K562 (cell line): ENCODE results near the gene POP5. TPM values are rescaled to one million over a fixed set of nuclear protein-coding genes. Genes with fewer than 3 reads are reported as not detected.

ENCODE experiments used
- ATAC-seq: fragments of 200-7000 bp; cut with Tn5 transposase; 3 replicates; pipeline ENCODE4 v1.9.1; 2020; ENCODE audit warnings: moderate library complexity
- BruUV-seq: library from RNA; stranded (reverse); fragments of 400-500 nt; replicated peaks from 2 replicates; lab custom pipeline; 2021; lab: Mats Ljungman, UMichigan
- CTCF ChIA-PET: fragments of 300-600 bp; formaldehyde crosslinking; extraction: SDS; loops from one replicate; lab custom pipeline; 2021; ENCODE audit warnings: low intra/inter-chr PET ratio; lab: Yijun Ruan, JAX
- POLR2A ChIA-PET: fragments of 300-600, 350-650 bp; sonication (Branson Sonifier 250); formaldehyde crosslinking; extraction: SDS; loops from one replicate; lab custom pipeline; 2021; ENCODE audit warnings: antibody characterized with exemption, inconsistent platforms; lab: Yijun Ruan, JAX
- DNase-seq, 4 experiments: peaks; one replicate each; pipeline versions ENCODE4 v3.0.0 to v3.0.0-alpha.2; 2011 to 2018; ENCODE audit warnings: low spot score in 3 of 4, mixed read lengths in 3 of 4; ENCODE audit errors: extremely low read depth in 1 of 4
- FAIRE-seq: peaks from 2 replicates; lab custom pipeline; 2011; peaks lifted over from hg19 to GRCh38; lab: Jason Lieb, UNC
- H2AFZ ChIP-seq: 2 replicates; pipeline ENCODE4 v1.6.0; 2011; ENCODE audit warnings: low read depth, low read length, control low read depth, inconsistent platforms
- H3K27ac ChIP-seq: fragments of 200-600 bp; 3 replicates; pipeline ENCODE4 v1.8.0; 2011; ENCODE audit warnings: low read depth, mild to moderate bottlenecking, control low read depth, inconsistent platforms, low read length, moderate library complexity, mixed read lengths; ENCODE audit errors: extremely low read depth
- H3K27me3 ChIP-seq, 2 experiments: fragments of 300-600 bp in 1 of 2; 2 replicates in 1 of 2; 3 replicates in 1 of 2; pipeline versions ENCODE4 v1.6.0 to v1.8.0; 2011; ENCODE audit warnings: inconsistent platforms in 2 of 2, low read length in 2 of 2, mild to moderate bottlenecking in 1 of 2, mixed read lengths in 1 of 2, moderate library complexity in 1 of 2; ENCODE audit not compliant: control insufficient read depth in 2 of 2, insufficient read depth in 2 of 2
- H3K36me3 ChIP-seq: fragments of 300-600 bp; 3 replicates; pipeline ENCODE4 v1.8.0; 2011; ENCODE audit warnings: mild to moderate bottlenecking, low read length, inconsistent platforms; ENCODE audit not compliant: control insufficient read depth, insufficient read depth
- H3K4me1 ChIP-seq, 2 experiments: fragments of 200-600 bp in 1 of 2; replicated peaks in 1 of 2; 2 replicates in 1 of 2; 3 replicates in 1 of 2; pipeline versions ENCODE4 v1.5.1 to v1.8.0; 2011; ENCODE audit warnings: inconsistent platforms in 2 of 2, low read length in 2 of 2, mild to moderate bottlenecking in 1 of 2, mixed read lengths in 1 of 2, moderate library complexity in 1 of 2; ENCODE audit not compliant: control insufficient read depth in 2 of 2, insufficient read depth in 2 of 2
- H3K4me2 ChIP-seq: 2 replicates; pipeline ENCODE4 v1.6.1; 2011; ENCODE audit warnings: low read length, control low read depth, inconsistent platforms, mixed read lengths; ENCODE audit not compliant: insufficient read depth
- H3K4me3 ChIP-seq: fragments of 200-600 bp; sonication (generic), shearing (Covaris generic); 2 replicates; pipeline ENCODE4 v1.5.1; 2016; ENCODE audit warnings: control low read depth, inconsistent platforms
- H3K79me2 ChIP-seq: fragments of 200-600 bp; 3 replicates; pipeline ENCODE4 v1.8.0; 2011; ENCODE audit warnings: low read length, inconsistent platforms; ENCODE audit not compliant: control insufficient read depth, insufficient read depth
- H3K9ac ChIP-seq, 2 experiments: 2 replicates each; pipeline versions ENCODE4 v1.6.0 to v1.6.1; 2011; ENCODE audit warnings: low read depth in 2 of 2, low read length in 2 of 2, control low read depth in 1 of 2, inconsistent platforms in 1 of 2, mild to moderate bottlenecking in 1 of 2, mixed read lengths in 1 of 2; ENCODE audit not compliant: insufficient read depth in 1 of 2
- H3K9me1 ChIP-seq: one replicate; pipeline ENCODE4 v1.6.0; 2011; ENCODE audit warnings: inconsistent platforms, mild to moderate bottlenecking, low read length, moderate library complexity; ENCODE audit not compliant: control insufficient read depth, insufficient read depth
- H3K9me3 ChIP-seq: replicated peaks from 2 replicates; pipeline ENCODE4 v1.5.1; 2011; ENCODE audit warnings: low read depth, low read length, inconsistent platforms; ENCODE audit not compliant: control insufficient read depth, insufficient read depth
- H4K20me1 ChIP-seq: replicated peaks from 2 replicates; pipeline ENCODE4 v1.6.1; 2011; ENCODE audit warnings: low read length, inconsistent platforms, mixed read lengths; ENCODE audit not compliant: control insufficient read depth, insufficient read depth
- JUNB ChIP-seq: fragments of 450-650 bp; formaldehyde crosslinking; conservative IDR thresholded peaks from 2 replicates; pipeline ENCODE4 v1.4.0; 2020; ENCODE audit warnings: mild to moderate bottlenecking
- PTTG1 ChIP-seq: fragments of 450-650 bp; IDR thresholded peaks from 2 replicates; pipeline ENCODE4 v1.6.1; 2016; ENCODE audit warnings: low read depth, mild to moderate bottlenecking, missing genetic modification characterization, missing compliant biosample characterization
- RNF2 ChIP-seq: sonication (generic); IDR thresholded peaks from 2 replicates; pipeline ENCODE4 v1.6.1; 2016
- STAG1 ChIP-seq: sonication (generic); formaldehyde crosslinking; IDR thresholded peaks from 2 replicates; pipeline ENCODE4 v1.5.0; 2020; ENCODE audit warnings: missing genetic modification reagents, borderline replicate concordance
- THAP12 ChIP-seq: fragments of 250-450 bp; sonication (Bioruptor Pico); IDR thresholded peaks from 2 replicates; pipeline ENCODE4 v1.9.0; 2021; ENCODE audit warnings: mild to moderate bottlenecking, inconsistent platforms
- ZNF785 ChIP-seq: fragments of 250-450 bp; sonication (Bioruptor Pico); IDR thresholded peaks from 2 replicates; pipeline ENCODE4 v1.4.0; 2020; ENCODE audit warnings: mild to moderate bottlenecking
- WGBS: fragments of 100-300 bp; shearing (Covaris generic); methylation state at CpG from one replicate; pipeline ENCODE4 v1.1.6; 2016; ENCODE audit warnings: low coverage, mixed read lengths; ENCODE audit not compliant: insufficient coverage; ENCODE audit errors: missing lambda C conversion rate; 5-methylcytosine and 5-hydroxymethylcytosine counted together
- in situ Hi-C: fragments of 300-500 bp; cut with MboI; formaldehyde crosslinking; loops from 4 replicates; pipeline ENCODE4 v1.15.0; 2018; ENCODE audit warnings: inconsistent platforms, mixed read lengths
- intact Hi-C: fragments of 100-400 bp; cut with micrococcal nuclease; formaldehyde crosslinking; loops from 2 replicates; pipeline ENCODE4 v1.14.2; 2022
- polyA plus RNA-seq, 8 experiments: library from polyadenylated mRNA; depleted of rRNA in 4 of 8; stranded (reverse) in 5 of 8; unstranded in 3 of 8; fragments of >200 nt; fragmentation: Nextera tagmentation in 2 of 8; fragmentation: Illumina TruSeq in 1 of 8; extraction: Ambion mirVana in 2 of 8; extraction: Trizol in 1 of 8; gene quantifications; 2 replicates each; pipeline versions ENCODE4 v1.2.1 to v1.2.3, GENCODE V29; 2011 to 2014; ENCODE audit warnings: inconsistent platforms in 1 of 8, missing spikeins in 1 of 8
- total RNA-seq, 7 experiments: library from RNA; depleted of rRNA in 6 of 7; stranded (reverse); fragments of >200 nt in 6 of 7; fragmentation: Illumina TruSeq in 2 of 7; extraction: Trizol in 2 of 7; gene quantifications; 2 replicates each; pipeline versions ENCODE4 v1.2.1 to v1.2.3, GENCODE V29; 2011 to 2021; ENCODE audit warnings: low replicate concordance in 1 of 7
- TF ChIP-seq, protein P1 (sequence below), 2 experiments: IDR thresholded peaks; 2 replicates each; pipeline ENCODE4 v1.6.1; 2012; ENCODE audit warnings: improper control_type of control experiment in 2 of 2, low read depth in 2 of 2, low read length in 2 of 2, borderline replicate concordance in 1 of 2
- TF ChIP-seq, protein P2 (sequence below): fragments of 450-650 bp; IDR thresholded peaks from 2 replicates; pipeline ENCODE4 v1.6.1; 2018; ENCODE audit not compliant: partially characterized antibody
- TF ChIP-seq, protein P3 (sequence below), 2 experiments: fragments of 450-650 bp in 1 of 2; sonication (generic) in 1 of 2; formaldehyde crosslinking in 1 of 2; IDR thresholded peaks in 1 of 2; conservative IDR thresholded peaks in 1 of 2; 2 replicates each; pipeline versions ENCODE4 v1.6.1 to v1.8.1; 2016 to 2023; ENCODE audit warnings: mild to moderate bottlenecking in 2 of 2, moderate library complexity in 2 of 2, inconsistent platforms in 1 of 2, missing genetic modification reagents in 1 of 2

Gene POP5
- total and polyA plus RNA-seq, 9 of the 15 experiments (the other 6 are each of a cell fraction or from before 2014, with no cell fraction given): 57.5 to 253 (median 73.8) TPM

GRCh38 chr12:120534703-120535655 is 46.2 kb downstream of the POP5 start:
- in situ Hi-C loops: no loop called here
- Histone ChIP-seq H3K79me2 (peaks cover 57% of the 10 kb centered on the region), H3K36me3 (peaks cover 38% of the 10 kb centered on the region), H3K27ac (peak overlapping the region; percentile 90), H2AFZ (peak overlapping the region; percentile 99), H4K20me1 (peaks cover 48% of the 10 kb centered on the region), H3K27me3 (no peaks in the 10 kb centered on the region), H3K9me3 (no peaks in the 10 kb centered on the region), H3K9me1 (no peaks in the 10 kb centered on the region), H3K9ac (peak overlapping the region; percentile 91 to 96), H3K4me1 (peaks cover 27 to 38% of the 10 kb centered on the region in 2 experiments), H3K4me2 (peak overlapping the region; percentile 98), H3K4me3 (peak overlapping the region; percentile 99)
- DNase-seq (peak; percentile 62 to 81 (median 71)), FAIRE-seq (peak; percentile 94), ATAC-seq (peak; percentile 86)
- intact Hi-C loops: no loop called here
- CTCF ChIA-PET: interaction anchor here (0.7 kb wide), 1 partner anchor 1238 kb away, joined by 4 read pairs; no protein-coding TSS in a partner anchor
- POLR2A ChIA-PET: interaction anchor here (0.9 to 1.6 kb wide), 8 partner anchors 9 to 244 kb away, joined by 3 to 5 read pairs (median 4); partner anchors contain the start of genes DYNLL1 and POP5
- BruUV-seq: no TSS peak
- 3% methylated on average over 33 of the region's 52 CpGs for WGBS
- TF ChIP-seq STAG1 (no peak), THAP12 (CRISPR knock-in tag) (no peak), RNF2 (peak; percentile 42; the same call in 1 of the 2 replicates), JUNB (CRISPR knock-in tag) (no peak), ZNF785 (CRISPR knock-in tag) (no peak), PTTG1 (tag) (no peak)
- TF ChIP-seq, protein P1, sequence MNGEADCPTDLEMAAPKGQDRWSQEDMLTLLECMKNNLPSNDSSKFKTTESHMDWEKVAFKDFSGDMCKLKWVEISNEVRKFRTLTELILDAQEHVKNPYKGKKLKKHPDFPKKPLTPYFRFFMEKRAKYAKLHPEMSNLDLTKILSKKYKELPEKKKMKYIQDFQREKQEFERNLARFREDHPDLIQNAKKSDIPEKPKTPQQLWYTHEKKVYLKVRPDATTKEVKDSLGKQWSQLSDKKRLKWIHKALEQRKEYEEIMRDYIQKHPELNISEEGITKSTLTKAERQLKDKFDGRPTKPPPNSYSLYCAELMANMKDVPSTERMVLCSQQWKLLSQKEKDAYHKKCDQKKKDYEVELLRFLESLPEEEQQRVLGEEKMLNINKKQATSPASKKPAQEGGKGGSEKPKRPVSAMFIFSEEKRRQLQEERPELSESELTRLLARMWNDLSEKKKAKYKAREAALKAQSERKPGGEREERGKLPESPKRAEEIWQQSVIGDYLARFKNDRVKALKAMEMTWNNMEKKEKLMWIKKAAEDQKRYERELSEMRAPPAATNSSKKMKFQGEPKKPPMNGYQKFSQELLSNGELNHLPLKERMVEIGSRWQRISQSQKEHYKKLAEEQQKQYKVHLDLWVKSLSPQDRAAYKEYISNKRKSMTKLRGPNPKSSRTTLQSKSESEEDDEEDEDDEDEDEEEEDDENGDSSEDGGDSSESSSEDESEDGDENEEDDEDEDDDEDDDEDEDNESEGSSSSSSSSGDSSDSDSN (IDR thresholded peaks at IDR 0.05; ENCODE audit: borderline replicate concordance in 1 of 2, low read depth in 2 of 2, low read length in 2 of 2): peak in 1 of 2 experiments; percentile 59; a peak in 1 of 4 replicates
- TF ChIP-seq, protein P2, sequence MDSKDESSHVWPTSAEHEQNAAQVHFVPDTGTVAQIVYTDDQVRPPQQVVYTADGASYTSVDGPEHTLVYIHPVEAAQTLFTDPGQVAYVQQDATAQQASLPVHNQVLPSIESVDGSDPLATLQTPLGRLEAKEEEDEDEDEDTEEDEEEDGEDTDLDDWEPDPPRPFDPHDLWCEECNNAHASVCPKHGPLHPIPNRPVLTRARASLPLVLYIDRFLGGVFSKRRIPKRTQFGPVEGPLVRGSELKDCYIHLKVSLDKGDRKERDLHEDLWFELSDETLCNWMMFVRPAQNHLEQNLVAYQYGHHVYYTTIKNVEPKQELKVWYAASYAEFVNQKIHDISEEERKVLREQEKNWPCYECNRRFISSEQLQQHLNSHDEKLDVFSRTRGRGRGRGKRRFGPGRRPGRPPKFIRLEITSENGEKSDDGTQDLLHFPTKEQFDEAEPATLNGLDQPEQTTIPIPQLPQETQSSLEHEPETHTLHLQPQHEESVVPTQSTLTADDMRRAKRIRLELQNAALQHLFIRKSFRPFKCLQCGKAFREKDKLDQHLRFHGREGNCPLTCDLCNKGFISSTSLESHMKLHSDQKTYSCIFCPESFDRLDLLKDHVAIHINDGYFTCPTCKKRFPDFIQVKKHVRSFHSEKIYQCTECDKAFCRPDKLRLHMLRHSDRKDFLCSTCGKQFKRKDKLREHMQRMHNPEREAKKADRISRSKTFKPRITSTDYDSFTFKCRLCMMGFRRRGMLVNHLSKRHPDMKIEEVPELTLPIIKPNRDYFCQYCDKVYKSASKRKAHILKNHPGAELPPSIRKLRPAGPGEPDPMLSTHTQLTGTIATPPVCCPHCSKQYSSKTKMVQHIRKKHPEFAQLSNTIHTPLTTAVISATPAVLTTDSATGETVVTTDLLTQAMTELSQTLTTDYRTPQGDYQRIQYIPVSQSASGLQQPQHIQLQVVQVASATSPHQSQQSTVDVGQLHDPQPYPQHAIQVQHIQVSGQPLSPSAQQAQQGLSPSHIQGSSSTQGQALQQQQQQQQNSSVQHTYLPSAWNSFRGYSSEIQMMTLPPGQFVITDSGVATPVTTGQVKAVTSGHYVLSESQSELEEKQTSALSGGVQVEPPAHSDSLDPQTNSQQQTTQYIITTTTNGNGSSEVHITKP: no peak
- TF ChIP-seq, protein P3, sequence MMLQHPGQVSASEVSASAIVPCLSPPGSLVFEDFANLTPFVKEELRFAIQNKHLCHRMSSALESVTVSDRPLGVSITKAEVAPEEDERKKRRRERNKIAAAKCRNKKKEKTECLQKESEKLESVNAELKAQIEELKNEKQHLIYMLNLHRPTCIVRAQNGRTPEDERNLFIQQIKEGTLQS (IDR thresholded peaks at IDR 0.05): peak; percentile 90
- TF ChIP-seq, protein P3 (CRISPR knock-in tag; conservative IDR thresholded peaks at IDR 0.05): peak; percentile 64; the same call in 1 of the 2 replicates
